Adrenal gland (tissue), 5 donors: Measurements from ENCODE around the gene NTF3.

Experiments
- CTCF ChIP-seq, 6 experiments: fragments of 450-650 bp in 4 of 6; fragments of 200-600 bp in 2 of 6; sonication (generic) in 1 of 6; IDR thresholded peaks; 1 replicate in 5 of 6; 2 replicates in 1 of 6; pipeline versions ENCODE4 v1.5.1 to v1.8.0; 2016 to 2021; ENCODE audit warnings: antibody characterized with exemption in 6 of 6, mild to moderate bottlenecking in 2 of 6, moderate library complexity in 1 of 6
- POLR2A ChIP-seq, 2 donors: fragments of 450-650 bp; IDR thresholded peaks; one replicate each; pipeline ENCODE4 v1.6.1; 2017; ENCODE audit warnings: antibody characterized with exemption in 2 of 2, mild to moderate bottlenecking in 2 of 2, moderate library complexity in 1 of 2
- donor health status: DM: no; HTN: no; CAD: no.

- TF ChIP-seq CTCF (IDR thresholded peaks at IDR 0.05) (no peak), POLR2A (IDR thresholded peaks at IDR 0.05) (no peak)
These were observed 49.0 kb downstream of the NTF3 start for GRCh38 chr12:5480938-5481303.
